ENCODE data around the gene PRR23E.

DNA sequence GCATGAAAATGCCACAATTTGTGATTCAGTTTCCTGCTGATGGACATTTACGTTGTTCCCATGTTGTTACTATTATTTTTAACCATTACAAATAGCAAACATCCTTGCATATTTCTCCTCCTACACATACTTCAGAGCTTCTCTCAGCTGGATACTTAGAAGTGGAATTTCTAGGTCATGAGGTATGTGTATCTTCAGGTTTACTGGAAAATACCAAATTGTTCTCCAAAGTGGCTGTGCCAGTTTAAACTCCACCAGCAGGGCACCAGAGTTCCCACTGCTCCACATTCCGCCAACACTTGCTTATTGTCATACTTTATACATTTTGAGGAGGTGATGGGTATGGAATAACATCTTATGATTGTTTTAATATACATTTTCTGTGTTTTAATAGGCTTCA is 45.7 kb downstream of the PRR23E start:
- TF ChIP-seq, protein P1, sequence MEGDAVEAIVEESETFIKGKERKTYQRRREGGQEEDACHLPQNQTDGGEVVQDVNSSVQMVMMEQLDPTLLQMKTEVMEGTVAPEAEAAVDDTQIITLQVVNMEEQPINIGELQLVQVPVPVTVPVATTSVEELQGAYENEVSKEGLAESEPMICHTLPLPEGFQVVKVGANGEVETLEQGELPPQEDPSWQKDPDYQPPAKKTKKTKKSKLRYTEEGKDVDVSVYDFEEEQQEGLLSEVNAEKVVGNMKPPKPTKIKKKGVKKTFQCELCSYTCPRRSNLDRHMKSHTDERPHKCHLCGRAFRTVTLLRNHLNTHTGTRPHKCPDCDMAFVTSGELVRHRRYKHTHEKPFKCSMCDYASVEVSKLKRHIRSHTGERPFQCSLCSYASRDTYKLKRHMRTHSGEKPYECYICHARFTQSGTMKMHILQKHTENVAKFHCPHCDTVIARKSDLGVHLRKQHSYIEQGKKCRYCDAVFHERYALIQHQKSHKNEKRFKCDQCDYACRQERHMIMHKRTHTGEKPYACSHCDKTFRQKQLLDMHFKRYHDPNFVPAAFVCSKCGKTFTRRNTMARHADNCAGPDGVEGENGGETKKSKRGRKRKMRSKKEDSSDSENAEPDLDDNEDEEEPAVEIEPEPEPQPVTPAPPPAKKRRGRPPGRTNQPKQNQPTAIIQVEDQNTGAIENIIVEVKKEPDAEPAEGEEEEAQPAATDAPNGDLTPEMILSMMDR (IDR thresholded peaks at IDR 0.05): no peak
- TF ChIP-seq POLR2A (IDR thresholded peaks at IDR 0.05): no peak
